GM19099 (cell line): ENCODE data around the gene PPP6R3.

Experiments used
- POLR2A ChIP-seq: IDR thresholded peaks from 3 replicates; pipeline ENCODE4 v1.6.1; 2011; ENCODE audit warnings: low read depth; ENCODE audit not compliant: insufficient read length; ENCODE audit errors: extremely low read depth

PPP6R3 gene

DNA sequence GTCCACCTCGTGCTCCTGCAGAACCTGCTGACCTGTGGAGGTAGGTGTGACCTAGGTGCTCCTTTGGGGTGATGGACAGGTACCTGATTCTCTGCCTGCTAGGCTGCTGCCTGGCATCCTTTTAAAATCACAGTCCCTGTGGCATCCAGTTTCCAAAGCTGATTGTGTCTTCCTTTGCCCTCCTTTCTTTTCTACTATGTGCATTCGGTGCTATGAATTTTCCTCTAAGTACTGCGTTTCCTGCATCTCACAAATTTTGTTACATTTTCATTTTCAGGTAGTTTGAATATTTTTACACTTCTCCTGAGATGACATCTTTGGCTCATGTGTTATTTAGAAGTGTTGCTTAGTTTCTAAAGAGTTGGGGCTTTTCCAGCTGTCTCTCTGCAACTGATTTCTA is 30.9 kb upstream of the PPP6R3 start:
- no peak for TF ChIP-seq POLR2A

DNA sequence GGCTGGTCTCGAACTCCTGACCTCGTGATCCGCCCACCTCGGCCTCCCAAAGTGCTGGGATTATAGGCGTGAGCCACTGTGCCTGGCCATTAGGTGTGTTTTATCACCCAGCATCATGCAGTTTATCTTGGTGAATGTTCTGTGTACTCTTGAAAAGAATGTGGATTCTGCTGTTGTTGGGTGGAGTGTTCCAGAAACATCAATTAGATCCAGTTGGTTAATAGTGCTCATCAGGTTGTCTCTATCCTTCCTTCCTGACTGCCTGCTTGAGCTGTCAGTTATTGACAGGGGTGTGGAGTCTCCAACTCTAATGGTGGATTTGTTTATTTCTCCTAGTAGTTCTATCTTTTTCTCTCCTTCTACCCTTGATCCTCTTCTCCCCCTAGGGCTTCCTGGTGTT is 30.2 kb upstream of the PPP6R3 start:
- no peak for TF ChIP-seq POLR2A

DNA sequence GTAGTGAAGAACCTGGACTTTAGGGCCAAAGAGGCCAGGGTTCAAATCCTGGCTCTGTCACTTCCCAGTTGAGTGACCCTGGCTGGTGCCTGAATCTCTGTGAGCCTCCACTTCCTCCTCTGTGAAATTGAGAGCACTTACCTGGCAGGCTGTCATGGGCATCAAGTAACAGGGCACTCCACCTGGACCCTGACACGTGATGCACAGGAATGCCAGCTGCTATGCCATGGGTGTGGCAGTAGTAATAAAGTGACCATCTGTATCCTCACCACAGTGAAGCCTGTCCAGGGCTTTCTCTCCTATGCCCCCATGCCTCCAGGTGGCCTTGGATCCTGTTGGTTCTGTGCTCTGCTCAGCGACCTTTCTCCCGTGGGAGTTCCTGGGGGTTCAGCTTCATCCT is 29.8 kb upstream of the PPP6R3 start:
- no peak for TF ChIP-seq POLR2A

DNA sequence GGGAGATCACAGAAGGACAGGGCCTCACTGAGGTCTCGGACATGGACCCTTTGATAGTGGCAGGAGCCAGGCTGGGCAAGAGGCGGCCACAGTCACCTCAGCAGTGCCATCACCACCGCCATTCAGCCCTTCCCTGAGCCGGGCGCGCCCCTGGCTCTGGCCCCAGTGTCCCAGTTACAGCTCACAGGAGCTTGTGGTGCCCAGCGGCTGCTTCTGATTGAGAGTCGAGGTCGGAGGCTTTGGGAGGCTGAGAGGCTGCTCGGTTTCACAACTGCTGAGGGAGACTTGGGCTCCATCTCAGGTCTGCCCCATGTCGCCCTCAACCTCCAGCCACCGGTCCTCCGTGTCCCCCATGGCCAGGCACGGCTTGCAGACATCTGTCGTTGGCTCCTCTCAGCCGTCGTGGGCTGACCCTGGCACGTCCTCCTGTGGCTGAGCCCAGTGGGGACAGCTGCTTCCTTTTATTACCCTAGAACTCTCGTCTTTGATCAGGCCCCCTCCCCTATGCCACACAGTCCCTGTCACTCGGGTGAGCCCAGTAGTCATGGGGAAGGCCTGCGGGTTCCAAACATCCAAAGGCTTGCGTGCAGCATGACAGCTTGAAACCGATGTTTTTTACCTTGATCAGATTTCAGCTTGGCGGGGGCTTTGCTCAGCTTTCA is 28.4 kb upstream of the PPP6R3 start:
- TF ChIP-seq POLR2A, result no peak

DNA sequence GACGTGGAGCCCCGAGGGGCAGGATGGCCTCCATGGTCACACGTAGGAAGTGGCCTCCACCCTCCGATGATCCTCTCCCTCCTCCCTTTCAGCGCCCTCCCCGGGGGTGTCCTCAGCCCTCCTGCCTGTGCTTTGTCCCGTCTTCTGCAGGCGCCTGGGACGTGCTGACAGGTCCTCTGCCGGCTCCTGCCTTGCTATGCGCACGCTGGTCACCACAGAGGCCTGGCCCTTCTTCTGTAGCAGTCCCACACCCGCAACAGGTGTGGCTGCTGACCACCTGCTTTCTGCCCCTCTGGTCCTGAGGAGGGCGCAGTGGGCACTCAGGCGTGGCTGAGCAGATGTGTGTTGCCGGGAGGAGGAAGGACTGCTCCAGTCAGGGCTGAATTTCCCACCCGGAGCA is 27.7 kb upstream of the PPP6R3 start:
- TF ChIP-seq POLR2A, result no peak

DNA sequence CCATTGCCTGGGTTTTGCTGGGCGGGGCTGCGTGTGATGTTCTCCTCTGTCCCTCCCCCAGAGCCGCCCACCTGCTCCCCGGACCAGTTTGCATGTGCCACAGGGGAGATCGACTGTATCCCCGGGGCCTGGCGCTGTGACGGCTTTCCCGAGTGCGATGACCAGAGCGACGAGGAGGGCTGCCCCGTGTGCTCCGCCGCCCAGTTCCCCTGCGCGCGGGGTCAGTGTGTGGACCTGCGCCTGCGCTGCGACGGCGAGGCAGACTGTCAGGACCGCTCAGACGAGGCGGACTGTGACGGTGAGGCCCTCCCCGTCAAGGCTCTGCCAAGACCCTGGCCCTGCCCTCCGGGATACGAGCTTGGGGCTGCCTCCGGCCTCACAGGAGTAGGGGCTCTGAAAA is 27.0 kb upstream of the PPP6R3 start:
- no peak for TF ChIP-seq POLR2A

DNA sequence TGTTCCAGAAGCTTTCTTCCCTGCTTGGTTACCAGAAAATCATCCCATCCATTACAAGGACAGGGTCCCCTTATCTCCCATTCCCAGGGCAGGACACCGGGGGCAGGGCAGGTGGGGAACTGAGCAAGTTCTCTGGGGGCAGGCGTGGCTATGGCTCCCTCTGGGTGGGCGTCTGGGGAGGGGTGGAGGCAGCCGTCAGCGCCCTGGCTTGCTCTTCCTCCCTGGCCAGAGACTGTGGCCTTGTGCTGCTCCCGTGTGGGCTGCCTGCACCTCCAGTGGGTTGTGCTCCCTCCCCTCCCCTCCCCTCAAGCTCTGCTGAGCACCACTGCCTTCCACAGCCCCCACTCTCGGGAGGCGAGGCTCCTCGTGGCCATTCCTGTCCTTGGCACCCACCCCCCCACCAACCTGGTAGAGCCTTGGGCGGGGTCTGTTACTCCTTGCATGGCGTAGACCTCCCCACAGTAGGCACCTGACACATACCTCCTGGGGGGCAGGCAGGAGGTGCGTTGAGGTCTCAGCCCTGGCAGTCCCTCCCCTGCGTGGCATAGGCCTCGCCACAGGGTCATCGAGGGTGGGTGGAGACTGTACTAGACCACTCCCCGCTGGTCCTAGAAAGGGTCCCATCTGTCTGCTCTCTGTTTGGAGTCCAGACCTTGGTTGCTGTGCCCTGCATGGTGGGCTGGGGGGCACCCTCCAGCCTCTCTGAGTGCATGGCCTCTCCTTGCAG is 24.2 kb upstream of the PPP6R3 start:
- TF ChIP-seq POLR2A, result no peak

DNA sequence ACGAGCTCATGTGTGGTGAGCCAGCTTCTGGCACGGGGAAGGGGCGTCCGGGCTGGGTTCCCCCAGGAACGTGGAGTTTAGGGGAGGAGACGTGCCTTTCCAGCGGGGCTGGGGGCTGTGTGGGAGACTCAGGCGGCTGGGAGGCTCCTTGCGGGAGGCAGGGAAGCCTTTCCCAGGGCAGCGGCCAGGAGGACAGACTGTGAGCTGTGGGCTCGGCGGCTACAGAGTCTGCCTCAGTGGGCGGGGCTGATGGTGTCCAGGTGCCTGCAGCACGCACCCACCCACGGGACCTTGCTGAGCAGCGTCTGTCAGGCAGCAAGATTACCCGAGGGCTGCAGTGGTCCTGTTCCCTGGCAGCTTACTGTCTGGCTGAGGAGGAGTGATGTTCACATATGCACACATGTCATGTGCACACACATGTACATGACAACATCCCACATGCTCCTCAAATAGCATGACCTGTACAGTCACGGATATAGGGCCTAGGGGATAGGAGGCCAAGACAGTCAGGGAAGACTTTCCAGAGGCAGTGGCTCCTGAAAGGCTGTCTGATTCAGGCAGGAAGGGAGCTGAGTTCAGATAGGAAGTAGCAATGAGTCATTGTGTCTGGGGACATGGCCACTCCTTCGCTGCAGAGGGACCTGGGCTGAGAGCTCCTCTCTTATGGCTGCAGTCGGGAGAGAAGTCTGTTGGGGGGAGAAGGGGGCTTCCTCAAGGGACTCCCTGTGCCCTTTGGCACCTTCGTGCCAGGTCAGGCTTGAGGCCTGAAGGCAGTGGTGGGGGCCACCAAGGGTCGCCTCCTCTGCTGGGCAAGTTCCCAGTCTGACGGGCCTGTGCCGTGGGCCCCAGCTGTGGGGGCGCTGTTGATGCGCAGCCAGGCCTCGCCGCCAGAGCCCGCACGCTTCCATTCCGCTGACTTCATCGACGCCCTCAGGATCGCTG is 23.3 kb upstream of the PPP6R3 start:
- no peak for TF ChIP-seq POLR2A

DNA sequence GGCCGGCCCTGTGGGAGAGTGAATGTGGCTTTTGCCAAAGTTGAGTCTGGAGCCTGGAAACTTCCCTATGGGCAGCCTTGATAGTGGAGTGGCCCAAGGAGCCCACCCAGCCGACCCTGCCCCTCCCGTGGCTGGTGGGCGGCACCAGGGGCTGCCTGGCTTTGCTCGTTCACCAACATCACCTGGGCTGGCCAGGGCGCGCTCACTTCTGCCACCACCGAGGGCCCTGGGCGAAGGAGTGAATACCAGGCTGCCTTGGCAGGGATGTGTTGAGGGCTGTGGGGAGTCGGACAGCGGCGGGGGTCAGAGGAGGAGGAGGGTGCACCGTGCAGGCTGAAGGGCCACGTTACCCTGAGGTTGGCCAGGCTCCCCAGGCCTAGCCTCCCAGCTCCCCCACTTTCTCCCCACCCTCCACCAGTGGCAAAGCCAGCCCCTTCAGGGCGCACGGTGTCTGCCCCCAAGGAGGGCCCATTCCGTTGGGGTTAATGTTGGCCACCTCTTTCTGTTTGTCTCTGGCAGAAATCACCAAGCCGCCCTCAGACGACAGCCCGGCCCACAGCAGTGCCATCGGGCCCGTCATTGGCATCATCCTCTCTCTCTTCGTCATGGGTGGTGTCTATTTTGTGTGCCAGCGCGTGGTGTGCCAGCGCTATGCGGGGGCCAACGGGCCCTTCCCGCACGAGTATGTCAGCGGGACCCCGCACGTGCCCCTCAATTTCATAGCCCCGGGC is 22.5 kb upstream of the PPP6R3 start:
- no peak for TF ChIP-seq POLR2A

DNA sequence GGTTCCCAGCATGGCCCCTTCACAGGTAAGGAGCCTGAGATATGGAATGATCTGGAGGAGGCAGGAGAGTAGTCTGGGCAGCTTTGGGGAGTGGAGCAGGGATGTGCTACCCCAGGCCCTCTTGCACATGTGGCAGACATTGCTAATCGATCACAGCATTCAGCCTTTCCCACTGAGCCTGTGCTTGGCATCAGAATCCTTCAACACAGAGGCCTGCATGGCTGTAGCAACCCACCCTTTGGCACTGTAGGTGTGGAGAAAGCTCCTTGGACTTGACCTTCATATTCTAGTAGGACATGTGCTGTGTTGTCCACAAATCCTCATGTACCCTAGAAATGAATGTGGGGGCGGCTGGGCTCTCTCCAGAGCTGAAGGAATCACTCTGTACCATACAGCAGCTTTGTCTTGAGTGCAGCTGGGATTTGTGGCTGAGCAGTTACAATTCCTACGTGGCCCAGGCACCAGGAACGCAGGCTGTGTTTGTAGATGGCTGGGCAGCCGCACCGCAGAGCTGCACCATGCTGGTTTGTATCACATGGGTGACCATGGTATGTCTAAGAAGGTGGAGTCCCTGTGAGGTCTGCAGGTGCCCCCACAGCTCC is 21.8 kb upstream of the PPP6R3 start:
- no peak for TF ChIP-seq POLR2A

DNA sequence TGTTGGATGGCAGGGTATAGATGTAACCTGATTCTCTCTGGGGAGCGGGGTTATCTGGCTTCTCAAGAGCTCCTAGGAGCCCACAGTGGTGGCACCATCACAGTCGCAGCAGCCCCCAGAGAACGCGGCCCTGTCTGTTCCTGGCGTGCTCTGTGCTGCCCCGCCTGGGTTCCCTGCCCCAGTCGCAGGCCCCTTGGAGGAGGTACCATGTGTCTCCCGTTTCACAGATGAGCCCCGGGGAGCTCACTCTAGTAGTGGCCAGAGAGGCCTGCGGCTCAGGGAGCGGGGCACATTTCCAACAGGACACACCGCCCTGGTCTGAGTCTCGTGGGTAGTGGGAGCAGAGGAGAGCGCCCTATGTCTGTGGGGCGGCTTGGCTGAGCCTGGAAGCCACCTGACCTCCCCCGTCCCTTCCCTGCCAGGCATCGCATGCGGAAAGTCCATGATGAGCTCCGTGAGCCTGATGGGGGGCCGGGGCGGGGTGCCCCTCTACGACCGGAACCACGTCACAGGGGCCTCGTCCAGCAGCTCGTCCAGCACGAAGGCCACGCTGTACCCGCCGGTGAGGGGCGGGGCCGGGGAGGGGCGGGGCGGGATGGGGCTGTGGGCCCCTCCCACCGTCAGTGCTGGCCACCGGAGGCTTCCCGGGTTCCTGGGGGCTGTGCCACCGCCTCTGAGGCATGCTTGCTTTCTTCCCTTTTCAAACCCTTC is 21.0 kb upstream of the PPP6R3 start:
- TF ChIP-seq POLR2A, result no peak

DNA sequence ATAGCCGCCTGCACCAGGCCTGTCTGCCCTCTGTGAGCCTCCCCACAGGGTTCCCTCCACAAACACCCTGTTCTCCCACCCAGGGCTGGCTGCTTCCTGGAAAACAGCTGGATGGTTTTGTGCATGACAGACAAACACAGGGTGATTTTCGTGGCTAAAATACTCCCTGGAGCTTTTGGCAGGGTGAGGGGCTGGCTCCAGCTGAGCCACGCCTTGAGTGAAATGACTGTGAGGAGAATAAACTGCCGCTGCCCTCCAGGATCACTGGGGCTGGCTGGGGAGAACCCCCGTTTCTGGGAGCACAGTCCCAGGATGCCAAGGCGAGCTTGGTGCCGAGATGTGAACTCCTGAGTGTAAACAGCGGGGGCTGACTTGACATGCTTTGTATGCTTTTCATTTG is 20.3 kb upstream of the PPP6R3 start:
- TF ChIP-seq POLR2A, result no peak

DNA sequence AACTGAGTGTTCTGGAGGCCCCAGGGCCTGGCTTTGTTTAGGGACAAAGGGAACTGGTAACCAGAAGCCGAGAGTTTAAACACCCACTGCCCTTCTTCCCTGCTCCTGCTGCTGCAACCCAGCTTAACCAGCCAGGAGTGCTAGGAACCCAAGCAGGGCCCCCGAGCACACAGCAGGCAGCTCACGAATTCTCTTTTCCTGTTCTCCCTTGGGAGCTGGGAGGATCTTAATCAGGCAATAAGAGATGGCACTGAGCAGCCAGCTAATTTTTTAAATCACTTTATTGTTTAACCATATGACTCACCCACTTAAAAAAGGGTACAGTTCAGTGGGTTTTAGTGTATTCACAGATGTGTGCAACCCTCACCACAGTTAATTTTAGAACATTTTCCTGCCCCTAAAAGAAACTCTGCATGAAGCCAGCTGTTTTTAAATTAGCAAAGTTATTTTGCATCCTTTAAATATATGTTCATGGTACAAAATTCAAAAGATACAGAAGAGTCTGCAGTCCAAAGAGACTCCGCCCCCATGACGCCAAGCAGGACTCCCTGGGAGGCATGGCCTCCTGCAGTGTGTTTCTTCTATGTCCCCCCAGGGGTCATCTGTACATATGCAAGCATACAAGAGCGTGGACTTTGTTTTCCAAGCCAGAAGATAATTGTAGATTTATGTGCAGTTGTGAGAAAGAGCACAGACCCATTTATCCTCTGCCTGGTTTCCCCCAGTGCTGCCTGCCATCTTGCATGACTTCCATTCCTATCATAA is 18.9 kb upstream of the PPP6R3 start:
- no peak for TF ChIP-seq POLR2A
